GM12892 (cell line): ENCODE measurements around the gene CDR2L.

Experiments used
- POLR2A ChIP-seq: IDR thresholded peaks from 2 replicates; pipeline ENCODE4 v1.6.1; 2011; ENCODE audit warnings: low read depth, low read length, control low read depth
- TAF1 ChIP-seq: IDR thresholded peaks from 2 replicates; pipeline ENCODE4 v1.6.1; 2011; ENCODE audit warnings: low read depth, mild to moderate bottlenecking, control low read depth, low read length, borderline replicate concordance

- no peak for TF ChIP-seq POLR2A
- no peak for TF ChIP-seq TAF1
These were observed 40.8 kb upstream of the CDR2L start for GRCh38 chr17:74946641-74947040.
